ENCODE results near the gene ST7L. TPM values are rescaled to one million over a fixed set of nuclear protein-coding genes. Genes with fewer than 3 reads are reported as not detected.

The ST7L gene
- total RNA-seq, 1 donor from 2014 or later, result 12.6 TPM

Other genes starting within 250 kb of the ST7L start
- gene CTTNBP2NL, start 222.9 kb downstream of the ST7L start, total RNA-seq, result 14.3 TPM
- 1.7 TPM for gene WNT2B, start 110.2 kb downstream of the ST7L start, total RNA-seq
- 24.6 TPM for gene CAPZA1, start 691 bp upstream of the ST7L start, total RNA-seq
- 12.7 TPM for gene MOV10, start 55.5 kb upstream of the ST7L start, total RNA-seq
- gene RHOC, start 88.0 kb upstream of the ST7L start, total RNA-seq, result 129 TPM
- gene PPM1J, start 96.2 kb upstream of the ST7L start, total RNA-seq, result 5.4 TPM

All from left ventricle myocardium inferior (tissue), 1 donor.